ENCODE results near the gene GPS2.
A peak's percentile ranks its signal among the peaks of the same experiment; 100 is the strongest.

Gene GPS2

GRCh38 chr17:7308625-7309433, 6.3 kb downstream of the GPS2 start:
- 0% methylated on average over 11 of the region's 14 CpGs for WGBS
- H3K14ac ChIP-seq (ENCODE audit: low read length in 2 of 2), result peak overlapping the region; percentile 36 to 63
- DNase-seq, result peak; percentile 94

GRCh38 chr17:7307686-7308624, 7.2 kb downstream of the GPS2 start:
- peaks cover 8% of the 10 kb centered on the region for H3K4me1 ChIP-seq (ENCODE audit: control insufficient read depth, insufficient read depth, low read depth, low read length)
- peak overlapping the region; percentile 99 for H4K91ac ChIP-seq (ENCODE audit: low read length)
- peak overlapping the region; percentile 91 to 93 for H3K4ac ChIP-seq (ENCODE audit: low read depth in 1 of 2, low read length in 2 of 2)
- peak overlapping the region; percentile 72 for H2AK5ac ChIP-seq (ENCODE audit: low read length, severe bottlenecking)
- WGBS, result 1% methylated on average over 40 of the region's 104 CpGs
- peak overlapping the region; percentile 98 to 100 for H3K18ac ChIP-seq (ENCODE audit: low read depth in 1 of 2, low read length in 2 of 2)
- no peaks in the 10 kb centered on the region for H3K27me3 ChIP-seq (ENCODE audit: control insufficient read depth in 1 of 2, insufficient read depth in 1 of 2, low read length in 2 of 2)
- peak overlapping the region in 1 of 2 experiments; percentile 98 for H3K23ac ChIP-seq (ENCODE audit: low read length in 2 of 2)
- peak overlapping the region; percentile 87 for H2BK5ac ChIP-seq (ENCODE audit: low read depth, low read length, poor library complexity, severe bottlenecking)
- H3K14ac ChIP-seq (ENCODE audit: low read length in 2 of 2), result peak overlapping the region; percentile 92 to 100
- H3K79me1 ChIP-seq (replicated peaks; ENCODE audit: low read length, poor library complexity, severe bottlenecking), result peaks cover 1% of the 10 kb centered on the region
- no peak overlapping the region for H2AFZ ChIP-seq (ENCODE audit: low read depth, low read length)
- peak overlapping the region; percentile 99 for H2BK15ac ChIP-seq (ENCODE audit: low read depth, poor library complexity, severe bottlenecking)
- H3K9me3 ChIP-seq (ENCODE audit: control insufficient read depth, low read length), result no peaks in the 10 kb centered on the region
- H2BK120ac ChIP-seq (ENCODE audit: low read depth, low read length), result peak overlapping the region; percentile 85
- peak overlapping the region; percentile 98 for H3K9ac ChIP-seq (ENCODE audit: low read length)
- H4K8ac ChIP-seq (ENCODE audit: low read length), result peak overlapping the region; percentile 95
- peak overlapping the region; percentile 86 to 99 for H3K4me3 ChIP-seq (ENCODE audit: insufficient read depth in 1 of 2, low read depth in 1 of 2, low read length in 2 of 2)
- H3K4me2 ChIP-seq (ENCODE audit: low read length, poor library complexity, severe bottlenecking), result peak overlapping the region; percentile 97
- DNase-seq, result peak; percentile 29
- peaks cover 30 to 34% of the 10 kb centered on the region in 2 experiments for H3K36me3 ChIP-seq (ENCODE audit: control insufficient read depth in 1 of 2, insufficient read depth in 2 of 2, low read depth in 1 of 2, low read length in 2 of 2)
- H3K27ac ChIP-seq (ENCODE audit: low read length, poor library complexity, severe bottlenecking), result peak overlapping the region; percentile 96
- peak overlapping the region in 1 of 2 experiments; percentile 42 for H2BK12ac ChIP-seq (ENCODE audit: low read length in 2 of 2)

More at GRCh38 chr17:7308625-7309433, 6.3 kb downstream of the GPS2 start:
- peaks cover 4% of the 10 kb centered on the region for H3K79me1 ChIP-seq (replicated peaks; ENCODE audit: low read length, poor library complexity, severe bottlenecking)
- H3K4me3 ChIP-seq (ENCODE audit: insufficient read depth in 1 of 2, low read depth in 1 of 2, low read length in 2 of 2), result peak overlapping the region; percentile 86 to 99
- no peak overlapping the region for H2AFZ ChIP-seq (ENCODE audit: low read depth, low read length)
- H3K18ac ChIP-seq (ENCODE audit: low read depth in 1 of 2, low read length in 2 of 2), result peak overlapping the region; percentile 98 to 100
- H2BK120ac ChIP-seq (ENCODE audit: low read depth, low read length), result peak overlapping the region; percentile 66
- H2BK12ac ChIP-seq (ENCODE audit: low read length in 2 of 2), result peak overlapping the region in 1 of 2 experiments; percentile 15
- H3K4me2 ChIP-seq (ENCODE audit: low read length, poor library complexity, severe bottlenecking), result peak overlapping the region; percentile 97
- H2BK15ac ChIP-seq (ENCODE audit: low read depth, poor library complexity, severe bottlenecking), result no peak overlapping the region
- H3K4ac ChIP-seq (ENCODE audit: low read depth in 1 of 2, low read length in 2 of 2), result peak overlapping the region; percentile 42 to 93
- peak overlapping the region; percentile 65 for H4K8ac ChIP-seq (ENCODE audit: low read length)
- H3K36me3 ChIP-seq (ENCODE audit: control insufficient read depth in 1 of 2, insufficient read depth in 2 of 2, low read depth in 1 of 2, low read length in 2 of 2), result peaks cover 38 to 43% of the 10 kb centered on the region in 2 experiments
- peaks cover 15% of the 10 kb centered on the region for H3K4me1 ChIP-seq (ENCODE audit: control insufficient read depth, insufficient read depth, low read depth, low read length)
- H2AK5ac ChIP-seq (ENCODE audit: low read length, severe bottlenecking), result peak overlapping the region; percentile 7
- peak overlapping the region; percentile 98 for H3K9ac ChIP-seq (ENCODE audit: low read length)
- H4K91ac ChIP-seq (ENCODE audit: low read length), result peak overlapping the region; percentile 40
- no peaks in the 10 kb centered on the region for H3K9me3 ChIP-seq (ENCODE audit: control insufficient read depth, low read length)
- no peaks in the 10 kb centered on the region for H3K27me3 ChIP-seq (ENCODE audit: control insufficient read depth in 1 of 2, insufficient read depth in 1 of 2, low read length in 2 of 2)
- peak overlapping the region; percentile 96 for H3K27ac ChIP-seq (ENCODE audit: low read length, poor library complexity, severe bottlenecking)
- H3K23ac ChIP-seq (ENCODE audit: low read length in 2 of 2), result no peak overlapping the region
- no peak overlapping the region for H2BK5ac ChIP-seq (ENCODE audit: low read depth, low read length, poor library complexity, severe bottlenecking)

- Histone ChIP-seq H3K4me1 (ENCODE audit: control insufficient read depth, insufficient read depth, low read depth, low read length) (peaks cover 7% of the 10 kb centered on the region), H3K18ac (ENCODE audit: low read depth in 1 of 2, low read length in 2 of 2) (peak within 1 kb of the TSS; percentile 98 to 100), H3K14ac (ENCODE audit: low read length in 2 of 2) (peak within 1 kb of the TSS; percentile 92 to 100), H3K9me3 (ENCODE audit: control insufficient read depth, low read length) (no peaks in the 10 kb centered on the region), H2BK12ac (ENCODE audit: low read length in 2 of 2) (peak within 1 kb of the TSS in 1 of 2 experiments; percentile 42), H3K4ac (ENCODE audit: low read depth in 1 of 2, low read length in 2 of 2) (peak within 1 kb of the TSS; percentile 91 to 93), H3K79me1 (replicated peaks; ENCODE audit: low read length, poor library complexity, severe bottlenecking) (no peaks in the 10 kb centered on the region), H2AFZ (ENCODE audit: low read depth, low read length) (peak within 1 kb of the TSS; percentile 31), H2BK120ac (ENCODE audit: low read depth, low read length) (peak within 1 kb of the TSS; percentile 85), H2BK15ac (ENCODE audit: low read depth, poor library complexity, severe bottlenecking) (peak within 1 kb of the TSS; percentile 99), H4K8ac (ENCODE audit: low read length) (peak within 1 kb of the TSS; percentile 95), H3K4me2 (ENCODE audit: low read length, poor library complexity, severe bottlenecking) (peak within 1 kb of the TSS; percentile 97), H3K27ac (ENCODE audit: low read length, poor library complexity, severe bottlenecking) (peak within 1 kb of the TSS; percentile 98), H3K23ac (ENCODE audit: low read length in 2 of 2) (peak within 1 kb of the TSS in 1 of 2 experiments; percentile 98), H3K36me3 (ENCODE audit: control insufficient read depth in 1 of 2, insufficient read depth in 2 of 2, low read depth in 1 of 2, low read length in 2 of 2) (peaks cover 21 to 26% of the 10 kb centered on the region in 2 experiments), H3K27me3 (ENCODE audit: control insufficient read depth in 1 of 2, insufficient read depth in 1 of 2, low read length in 2 of 2) (no peaks in the 10 kb centered on the region), H4K91ac (ENCODE audit: low read length) (peak within 1 kb of the TSS; percentile 99), H3K9ac (ENCODE audit: low read length) (peak within 1 kb of the TSS; percentile 98), H2BK5ac (ENCODE audit: low read depth, low read length, poor library complexity, severe bottlenecking) (peak within 1 kb of the TSS; percentile 87), H2AK5ac (ENCODE audit: low read length, severe bottlenecking) (peak within 1 kb of the TSS; percentile 72), H3K4me3 (ENCODE audit: insufficient read depth in 1 of 2, low read depth in 1 of 2, low read length in 2 of 2) (peak within 1 kb of the TSS; percentile 86 to 99)
- DNase-seq, result peak; percentile 100
- WGBS, result under 1% methylated on average over 54 of the region's 64 CpGs
Observed at GRCh38 chr17:7306911-7307685, 8.1 kb downstream of the GPS2 start, which contains the start of gene EIF5A. TSS of gene EIF5A (plus strand) at chr17:7307628. CDS start at chr17:7309636, 2,008 bp downstream.
